ENCODE measurements around the gene PAIP1.
"Not testable (repeated sequence)": the region's sequence is repeated elsewhere in the genome, so short reads cannot be mapped to it uniquely, and the experiment has no call there.

- TF ChIP-seq CTCF, POLR2A (IDR thresholded peaks at IDR 0.05): not testable (repeated sequence)
Observed at GRCh38 chr5:43598927-43599326, 42.0 kb upstream of the PAIP1 start.
